Mesothelial cell of epicardium (in vitro differentiated cells): ENCODE measurements around the gene CCNF. TPM values are rescaled to one million over a fixed set of nuclear protein-coding genes. Genes with fewer than 3 reads are reported as not detected.

Experiments
- DNase-seq, 2 experiments: peaks; one replicate each; pipeline ENCODE4 v3.0.0; 2021; ENCODE audit warnings: low spot score in 2 of 2; ENCODE audit not compliant: unreplicated experiment in 2 of 2
- H3K27ac Mint-ChIP-seq: 2 replicates; pipeline ENCODE4 v1.8.0; 2021; ENCODE audit warnings: mixed read lengths
- H3K27me3 Mint-ChIP-seq: 2 replicates; pipeline ENCODE4 v1.8.0; 2021; ENCODE audit warnings: low read depth, mixed read lengths
- H3K36me3 Mint-ChIP-seq: 2 replicates; pipeline ENCODE4 v1.8.0; 2021; ENCODE audit warnings: mixed read lengths
- H3K4me1 Mint-ChIP-seq: 2 replicates; pipeline ENCODE4 v1.8.0; 2021; ENCODE audit warnings: mixed read lengths
- H3K4me3 Mint-ChIP-seq: 2 replicates; pipeline ENCODE4 v1.8.0; 2021; ENCODE audit warnings: mild to moderate bottlenecking, moderate library complexity, mixed read lengths
- H3K9me3 Mint-ChIP-seq: 2 replicates; pipeline ENCODE4 v1.8.0; 2021; ENCODE audit warnings: mixed read lengths
- CTCF ChIP-seq: fragments of 200-600 bp; sonication (generic); IDR thresholded peaks from one replicate; pipeline ENCODE4 v1.5.0; 2021; ENCODE audit warnings: antibody characterized with exemption; ENCODE audit not compliant: unreplicated experiment
- total RNA-seq: library from RNA; stranded (reverse); gene quantifications from 3 replicates; pipeline ENCODE4 v1.2.1, GENCODE V29; 2021

The CCNF gene
- total RNA-seq, 1 donor from 2014 or later, result 17.4 TPM

GRCh38 chr16:2415085-2415484, 14.2 kb upstream of the CCNF start:
- H3K27me3 Mint-ChIP-seq, result peaks cover 34% of the 10 kb centered on the region

GRCh38 chr16:2420035-2420434, 9.2 kb upstream of the CCNF start:
- no peaks in the 10 kb centered on the region for H3K9me3 Mint-ChIP-seq
- no peak for DNase-seq

More at GRCh38 chr16:2415085-2415484, 14.2 kb upstream of the CCNF start:
- H3K4me1 Mint-ChIP-seq, result no peaks in the 10 kb centered on the region
- no peaks in the 10 kb centered on the region for H3K36me3 Mint-ChIP-seq
- H3K4me3 Mint-ChIP-seq, result no peak overlapping the region
- TF ChIP-seq CTCF, result no peak
- DNase-seq, result no peak
- H3K27ac Mint-ChIP-seq, result no peak overlapping the region
- no peaks in the 10 kb centered on the region for H3K9me3 Mint-ChIP-seq

GRCh38 chr16:2422123-2422867, 7.0 kb upstream of the CCNF start:
- no peak for TF ChIP-seq CTCF
- Mint-ChIP-seq H3K27ac (no peak overlapping the region), H3K4me3 (no peak overlapping the region), H3K36me3 (no peaks in the 10 kb centered on the region), H3K4me1 (no peaks in the 10 kb centered on the region), H3K9me3 (no peaks in the 10 kb centered on the region), H3K27me3 (peaks cover 13% of the 10 kb centered on the region)
- no peak for DNase-seq

More at GRCh38 chr16:2420035-2420434, 9.2 kb upstream of the CCNF start:
- H3K27ac Mint-ChIP-seq, result no peak overlapping the region
- H3K4me3 Mint-ChIP-seq, result no peak overlapping the region
- H3K27me3 Mint-ChIP-seq, result peaks cover 15% of the 10 kb centered on the region
- no peaks in the 10 kb centered on the region for H3K36me3 Mint-ChIP-seq
- no peaks in the 10 kb centered on the region for H3K4me1 Mint-ChIP-seq
- no peak for TF ChIP-seq CTCF

GRCh38 chr16:2424061-2425007, 4.9 kb upstream of the CCNF start:
- Mint-ChIP-seq H3K9me3 (no peaks in the 10 kb centered on the region), H3K4me3 (no peak overlapping the region), H3K36me3 (no peaks in the 10 kb centered on the region), H3K27ac (no peak overlapping the region), H3K27me3 (peaks cover 11% of the 10 kb centered on the region), H3K4me1 (peaks cover 12% of the 10 kb centered on the region)
- TF ChIP-seq CTCF, result no peak
- DNase-seq, result no peak

- H3K4me1 Mint-ChIP-seq, result peaks cover 15% of the 10 kb centered on the region
- DNase-seq, result no peak
- no peak overlapping the region for H3K4me3 Mint-ChIP-seq
- peaks cover 10% of the 10 kb centered on the region for H3K27me3 Mint-ChIP-seq
- no peak for TF ChIP-seq CTCF
- no peak overlapping the region for H3K27ac Mint-ChIP-seq
- no peaks in the 10 kb centered on the region for H3K36me3 Mint-ChIP-seq
- no peaks in the 10 kb centered on the region for H3K9me3 Mint-ChIP-seq
Measured at GRCh38 chr16:2425008-2425518, 4.2 kb upstream of the CCNF start.
